B cell (primary cell): ENCODE results near the gene ATP9B.

Experiments used
- CTCF ChIP-seq: fragments of 200-600 bp; IDR thresholded peaks from one replicate; pipeline ENCODE4 v1.8.0; 2022; ENCODE audit warnings: antibody characterized with exemption, mild to moderate bottlenecking
- EZH2 ChIP-seq: IDR thresholded peaks from 2 replicates; pipeline ENCODE4 v1.6.1; 2012; ENCODE audit warnings: borderline replicate concordance, low read depth, mild to moderate bottlenecking, moderate library complexity, low read length; ENCODE audit not compliant: insufficient read depth, poor library complexity, severe bottlenecking

GRCh38 chr18:79185648-79186047 is 116.5 kb downstream of the ATP9B start:
- TF ChIP-seq CTCF (no peak), EZH2 (no peak)
